ENCODE measurements around the gene KHDC3L.

DNA sequence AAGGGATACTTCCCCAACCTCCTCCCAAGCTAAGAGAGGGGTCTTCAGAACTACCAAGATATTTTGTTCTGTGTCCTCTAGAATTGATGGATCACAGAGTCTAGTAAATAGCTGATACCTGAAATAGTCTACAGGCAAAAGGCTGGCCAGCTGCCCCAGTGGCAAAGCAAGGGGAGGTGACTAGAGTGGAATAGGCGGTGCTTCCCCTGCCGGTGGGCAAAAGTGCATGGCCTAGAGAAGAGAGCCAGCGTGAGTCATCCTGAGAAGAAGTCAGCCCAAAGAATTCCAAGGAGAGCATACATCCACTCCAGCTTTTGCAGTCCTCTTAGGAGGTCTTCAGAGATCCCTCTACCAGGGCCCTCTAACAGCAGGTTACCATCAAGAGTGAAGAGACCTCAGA is 23.1 kb upstream of the KHDC3L start:
- no peak for TF ChIP-seq CTCF (conservative IDR thresholded peaks at IDR 0.05; ENCODE audit: low read depth, low read length)
- no peak for TF ChIP-seq EZH2 (IDR thresholded peaks at IDR 0.05; ENCODE audit: borderline replicate concordance, low read depth, low read length, poor library complexity, severe bottlenecking)
